OCI-LY7 (cell line): ENCODE measurements around the gene VAC14.

ENCODE experiments used
- CTCF ChIP-seq: fragments of 200-600 bp; sonication (generic); conservative IDR thresholded peaks from 2 replicates; pipeline ENCODE4 v1.5.1; 2014; ENCODE audit warnings: mild to moderate bottlenecking, antibody characterized with exemption, low read length, moderate library complexity, mixed read lengths
- EZH2phosphoT487 ChIP-seq: fragments of 200-600 bp; sonication (generic); IDR thresholded peaks from 2 replicates; pipeline ENCODE4 v1.6.1; 2018; ENCODE audit warnings: low read depth, borderline replicate concordance, mild to moderate bottlenecking, mixed run types, antibody characterized with exemption, low read length, moderate library complexity, mixed read lengths

GRCh38 chr16:70790815-70791214, 10.1 kb downstream of the VAC14 start:
- TF ChIP-seq CTCF (no peak), EZH2phosphoT487 (no peak)
